GM08714 (cell line): Measurements from ENCODE around the gene LAMA1.
A peak's percentile ranks its signal among the peaks of the same experiment; 100 is the strongest.

Experiments used
- H3K4me3 ChIP-seq: fragments of 200-500 bp; sonication (Bioruptor generic); 2 replicates; pipeline ENCODE4 v1.5.1; 2014; ENCODE audit warnings: mild to moderate bottlenecking, low read length, inconsistent platforms
- ZNF274 ChIP-seq: IDR thresholded peaks from 2 replicates; pipeline ENCODE4 v1.6.1; 2012; ENCODE audit warnings: mild to moderate bottlenecking, low read depth, low read length

The LAMA1 gene

GRCh38 chr18:7133181-7133580, 15.6 kb upstream of the LAMA1 start:
- no peak for TF ChIP-seq ZNF274
- no peak overlapping the region for H3K4me3 ChIP-seq

- no peak overlapping the region for H3K4me3 ChIP-seq
- TF ChIP-seq ZNF274: no peak
Observed at GRCh38 chr18:7132356-7133150, 15.0 kb upstream of the LAMA1 start.

- no peak for TF ChIP-seq ZNF274
- H3K4me3 ChIP-seq: no peak overlapping the region
Observed at GRCh38 chr18:7122376-7122775, 4.8 kb upstream of the LAMA1 start.

- H3K4me3 ChIP-seq: peak overlapping the region; percentile 52; the same call in 1 of the 2 replicates
- no peak for TF ChIP-seq ZNF274
Observed at GRCh38 chr18:7116792-7117389, 706 bp downstream of the LAMA1 start.

- peak overlapping the region; percentile 52; the same call in 1 of the 2 replicates for H3K4me3 ChIP-seq
Observed at GRCh38 chr18:7116001-7116730, 1.4 kb downstream of the LAMA1 start.

GRCh38 chr18:7112936-7113335, 4.7 kb downstream of the LAMA1 start:
- no peak for TF ChIP-seq ZNF274
- no peak overlapping the region for H3K4me3 ChIP-seq

More at GRCh38 chr18:7116001-7116730, 1.4 kb downstream of the LAMA1 start:
- TF ChIP-seq ZNF274: no peak

GRCh38 chr18:7111134-7111533, 6.5 kb downstream of the LAMA1 start:
- H3K4me3 ChIP-seq: no peak overlapping the region
- no peak for TF ChIP-seq ZNF274

- H3K4me3 ChIP-seq: no peak overlapping the region
- no peak for TF ChIP-seq ZNF274
Observed at GRCh38 chr18:7105943-7106342, 11.7 kb downstream of the LAMA1 start.

GRCh38 chr18:7105268-7105667, 12.3 kb downstream of the LAMA1 start:
- no peak overlapping the region for H3K4me3 ChIP-seq
- no peak for TF ChIP-seq ZNF274

- TF ChIP-seq ZNF274: no peak
- no peak overlapping the region for H3K4me3 ChIP-seq
Observed at GRCh38 chr18:7104649-7105048, 12.9 kb downstream of the LAMA1 start.

GRCh38 chr18:7102131-7102530, 15.5 kb downstream of the LAMA1 start:
- no peak overlapping the region for H3K4me3 ChIP-seq
- TF ChIP-seq ZNF274: no peak

- TF ChIP-seq ZNF274: no peak
- H3K4me3 ChIP-seq: no peak overlapping the region
Observed at GRCh38 chr18:7096838-7097237, 20.8 kb downstream of the LAMA1 start.

- no peak for TF ChIP-seq ZNF274
- H3K4me3 ChIP-seq: no peak overlapping the region
Observed at GRCh38 chr18:7094427-7094826, 23.2 kb downstream of the LAMA1 start.

- TF ChIP-seq ZNF274: no peak
Observed at GRCh38 chr18:7090771-7091170, 26.8 kb downstream of the LAMA1 start.

GRCh38 chr18:7089369-7089768, 28.2 kb downstream of the LAMA1 start:
- TF ChIP-seq ZNF274: no peak

More at GRCh38 chr18:7090771-7091170, 26.8 kb downstream of the LAMA1 start:
- no peak overlapping the region for H3K4me3 ChIP-seq

More at GRCh38 chr18:7089369-7089768, 28.2 kb downstream of the LAMA1 start:
- no peak overlapping the region for H3K4me3 ChIP-seq
